GM12878 (cell line): Measurements from ENCODE around the gene TPM4. TPM values are rescaled to one million over a fixed set of nuclear protein-coding genes. Genes with fewer than 3 reads are reported as not detected.

ENCODE experiments used
- CBX5 ChIP-seq: sonication (generic); IDR thresholded peaks from 2 replicates; pipeline ENCODE4 v1.6.1; 2016; ENCODE audit warnings: low read depth, moderate library complexity, mild to moderate bottlenecking, inconsistent platforms
- CEBPB ChIP-seq, 2 experiments: fragments of 150-350 bp in 1 of 2; IDR thresholded peaks; 2 replicates each; pipeline ENCODE4 v1.6.1; 2012 to 2014; ENCODE audit warnings: low read depth in 2 of 2, low read length in 2 of 2, borderline replicate concordance in 1 of 2, inconsistent platforms in 1 of 2
- CREM ChIP-seq: IDR thresholded peaks from 2 replicates; pipeline ENCODE4 v1.6.1; 2014; ENCODE audit warnings: antibody characterized with exemption, low read depth
- EZH2 ChIP-seq: IDR thresholded peaks from 2 replicates; pipeline ENCODE4 v1.6.1; 2012; ENCODE audit warnings: low read depth, mild to moderate bottlenecking, control low read depth, inconsistent platforms, low read length, borderline replicate concordance; ENCODE audit not compliant: control insufficient read depth
- FOXM1 ChIP-seq: IDR thresholded peaks from 2 replicates; pipeline ENCODE4 v1.6.1; 2012; ENCODE audit warnings: low read depth, mild to moderate bottlenecking, inconsistent platforms, low read length, moderate library complexity
- HDGF ChIP-seq: fragments of 450-650 bp; IDR thresholded peaks from 2 replicates; pipeline ENCODE4 v1.6.1; 2016; ENCODE audit warnings: antibody characterized with exemption
- IKZF2 ChIP-seq, 2 experiments: fragments of 450-650 bp; IDR thresholded peaks; 2 replicates each; pipeline ENCODE4 v1.6.1; 2017; ENCODE audit warnings: mild to moderate bottlenecking in 2 of 2, moderate library complexity in 2 of 2
- IRF4 ChIP-seq: IDR thresholded peaks from 2 replicates; pipeline ENCODE4 v1.6.1; 2011; ENCODE audit warnings: low read depth, low read length
- MLLT1 ChIP-seq: fragments of 450-650 bp; IDR thresholded peaks from 2 replicates; pipeline ENCODE4 v1.6.1; 2016; ENCODE audit warnings: mild to moderate bottlenecking
- NR2F1 ChIP-seq: fragments of 450-650 bp; conservative IDR thresholded peaks from 2 replicates; pipeline ENCODE4 v1.6.1; 2017; ENCODE audit warnings: mild to moderate bottlenecking
- PAX5 ChIP-seq: IDR thresholded peaks from 2 replicates; pipeline ENCODE4 v1.6.1; 2011; ENCODE audit warnings: low read depth, low read length, borderline replicate concordance
- RUNX3 ChIP-seq: IDR thresholded peaks from 2 replicates; pipeline ENCODE4 v1.6.1; 2012; ENCODE audit warnings: low read length, inconsistent platforms
- SP1 ChIP-seq: IDR thresholded peaks from one replicate; pipeline ENCODE4 v1.6.1; 2011; ENCODE audit warnings: low read depth, low read length
- STAT3 ChIP-seq: IDR thresholded peaks from 2 replicates; pipeline ENCODE4 v1.6.1; 2011; ENCODE audit warnings: low read depth, low read length, improper control_type of control experiment
- TCF12 ChIP-seq: IDR thresholded peaks from 2 replicates; pipeline ENCODE4 v1.6.1; 2011; ENCODE audit warnings: low read depth, mild to moderate bottlenecking, low read length
- polyA plus RNA-seq, 11 experiments: library from polyadenylated mRNA; depleted of rRNA in 4 of 11; unstranded in 6 of 11; stranded (reverse) in 5 of 11; fragments of >200 nt; fragmentation: Nextera tagmentation in 4 of 11; fragmentation: Illumina TruSeq in 1 of 11; extraction: Ambion mirVana in 4 of 11; extraction: Trizol in 1 of 11; gene quantifications; 1 replicate in 1 of 11; 2 replicates in 10 of 11; pipeline versions ENCODE4 v1.2.1 to v1.2.3, GENCODE V29; 2011 to 2016; ENCODE audit warnings: inconsistent platforms in 2 of 11, missing spikeins in 2 of 11, low read depth in 1 of 11
- total RNA-seq, 4 experiments: library from RNA; depleted of rRNA in 3 of 4; stranded (reverse); fragments of >200 nt in 3 of 4; fragmentation: Illumina TruSeq in 1 of 4; extraction: Trizol in 1 of 4; gene quantifications; 2 replicates each; pipeline versions ENCODE4 v1.2.1 to v1.2.3, GENCODE V29; 2013 to 2021
- TF ChIP-seq, protein P1 (sequence below): fragments of 450-650 bp; IDR thresholded peaks from 2 replicates; pipeline ENCODE4 v1.6.1; 2017; ENCODE audit warnings: borderline replicate concordance
- TF ChIP-seq, protein P2 (sequence below): IDR thresholded peaks from 2 replicates; pipeline ENCODE4 v1.6.1; 2012; ENCODE audit warnings: low read depth, low read length, improper control_type of control experiment

TPM4 gene
- total and polyA plus RNA-seq, 10 of the 15 experiments (the other 5 are each of a cell fraction or from before 2014, with no cell fraction given), result 183 to 620 (median 407) TPM

DNA sequence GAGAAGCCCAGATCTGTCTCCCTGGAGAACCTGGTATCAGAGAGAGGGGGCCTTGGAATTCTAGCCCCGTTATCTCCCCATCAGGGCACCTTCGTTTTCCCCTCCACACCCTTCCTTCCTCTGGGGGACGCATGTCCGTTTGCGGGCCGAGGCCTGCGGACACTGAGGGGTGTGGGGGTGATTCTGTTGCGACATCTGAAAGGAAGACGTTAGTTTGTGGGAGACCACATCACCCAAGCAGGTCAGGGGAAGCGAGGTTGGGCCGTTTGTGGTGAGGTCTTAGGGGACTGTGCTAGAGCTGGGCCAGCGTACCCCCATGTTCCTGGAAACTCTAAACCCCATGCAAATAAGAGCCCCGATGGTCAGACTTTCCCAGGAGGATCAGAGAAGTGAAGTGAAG is 63.5 kb downstream of the TPM4 start (continued):
- TF ChIP-seq IKZF2 (IDR thresholded peaks at IDR 0.05) (peak; percentile 86), HDGF (0 out of 2 replicates have a peak, but pooled peaks have one; percentile 38), PAX5 (peak; percentile 92), EZH2 (no peak), MLLT1 (0 out of 2 replicates have a peak, but pooled peaks have one; percentile 70), SP1 (peak; percentile 63), FOXM1 (peak; percentile 80; the same call in 1 of the 2 replicates), CEBPB (IDR thresholded peaks at IDR 0.05; ENCODE audit: borderline replicate concordance in 1 of 2, low read depth in 2 of 2, low read length in 2 of 2) (peak in 1 of 2 experiments; percentile 67; a peak in 2 of 4 replicates), TCF12 (0 out of 2 replicates have a peak, but pooled peaks have one; percentile 33), IRF4 (peak; percentile 37; the same call in 1 of the 2 replicates), STAT3 (0 out of 2 replicates have a peak, but pooled peaks have one; percentile 16), RUNX3 (peak; percentile 98), NR2F1 (peak; percentile 94), CREM (peak; percentile 81; the same call in 1 of the 2 replicates), CBX5 (0 out of 2 replicates have a peak, but pooled peaks have one; percentile 29)
- TF ChIP-seq, protein P1, sequence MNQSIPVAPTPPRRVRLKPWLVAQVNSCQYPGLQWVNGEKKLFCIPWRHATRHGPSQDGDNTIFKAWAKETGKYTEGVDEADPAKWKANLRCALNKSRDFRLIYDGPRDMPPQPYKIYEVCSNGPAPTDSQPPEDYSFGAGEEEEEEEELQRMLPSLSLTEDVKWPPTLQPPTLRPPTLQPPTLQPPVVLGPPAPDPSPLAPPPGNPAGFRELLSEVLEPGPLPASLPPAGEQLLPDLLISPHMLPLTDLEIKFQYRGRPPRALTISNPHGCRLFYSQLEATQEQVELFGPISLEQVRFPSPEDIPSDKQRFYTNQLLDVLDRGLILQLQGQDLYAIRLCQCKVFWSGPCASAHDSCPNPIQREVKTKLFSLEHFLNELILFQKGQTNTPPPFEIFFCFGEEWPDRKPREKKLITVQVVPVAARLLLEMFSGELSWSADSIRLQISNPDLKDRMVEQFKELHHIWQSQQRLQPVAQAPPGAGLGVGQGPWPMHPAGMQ, result peak; percentile 11; the same call in 1 of the 2 replicates
- TF ChIP-seq, protein P2, sequence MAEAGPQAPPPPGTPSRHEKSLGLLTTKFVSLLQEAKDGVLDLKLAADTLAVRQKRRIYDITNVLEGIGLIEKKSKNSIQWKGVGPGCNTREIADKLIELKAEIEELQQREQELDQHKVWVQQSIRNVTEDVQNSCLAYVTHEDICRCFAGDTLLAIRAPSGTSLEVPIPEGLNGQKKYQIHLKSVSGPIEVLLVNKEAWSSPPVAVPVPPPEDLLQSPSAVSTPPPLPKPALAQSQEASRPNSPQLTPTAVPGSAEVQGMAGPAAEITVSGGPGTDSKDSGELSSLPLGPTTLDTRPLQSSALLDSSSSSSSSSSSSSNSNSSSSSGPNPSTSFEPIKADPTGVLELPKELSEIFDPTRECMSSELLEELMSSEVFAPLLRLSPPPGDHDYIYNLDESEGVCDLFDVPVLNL, result no peak
